Measurements from ENCODE around the gene ZMYND8. TPM values are rescaled to one million over a fixed set of nuclear protein-coding genes. Genes with fewer than 3 reads are reported as not detected.

ZMYND8 gene
- polyA plus RNA-seq, 1 donor from 2014 or later = 16.8 TPM

DNA sequence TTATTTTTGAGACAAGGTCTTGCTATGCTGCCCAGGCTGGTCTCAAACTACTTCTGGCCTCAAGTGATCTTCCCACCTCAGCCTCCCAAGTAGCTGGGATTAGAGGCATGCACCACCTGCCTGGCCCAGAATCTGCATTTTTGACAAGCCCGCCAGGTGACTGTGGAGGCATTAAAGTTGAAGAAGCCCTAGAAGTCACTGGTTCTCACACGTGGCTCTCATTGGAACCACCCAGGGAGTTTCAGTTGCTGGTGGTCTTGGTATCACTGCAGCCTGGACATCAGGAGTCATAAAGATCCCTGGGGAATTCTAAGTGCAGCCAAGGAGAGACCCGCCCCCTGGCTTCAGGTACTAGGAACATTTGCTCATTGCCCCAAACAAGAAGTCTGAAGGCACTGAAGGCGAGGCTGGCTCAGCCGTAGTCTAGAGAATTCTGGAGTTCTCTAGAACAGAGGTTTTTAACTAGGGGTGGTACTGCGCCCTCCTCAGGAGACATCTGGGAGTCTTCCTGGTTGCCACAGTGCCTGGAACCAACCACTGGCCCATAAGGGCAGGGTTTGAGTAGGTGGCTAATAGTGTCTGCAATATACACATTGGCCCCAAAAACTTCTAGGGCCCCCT is 182.8 kb downstream of the ZMYND8 start:
- Histone ChIP-seq H3K36me3 (ENCODE audit: insufficient read depth, low read length) (no peaks in the 10 kb centered on the region), H3K9me2 (ENCODE audit: insufficient read depth, low read length) (no peaks in the 10 kb centered on the region), H2AFZ (ENCODE audit: low read depth, low read length) (no peak overlapping the region), H3F3A (ENCODE audit: insufficient read depth, low read length, poor library complexity, severe bottlenecking) (no peaks in the 10 kb centered on the region), H4K20me1 (ENCODE audit: insufficient read depth) (no peaks in the 10 kb centered on the region), H3K79me2 (replicated peaks; ENCODE audit: insufficient read depth, low read length) (no peaks in the 10 kb centered on the region), H3K27ac (ENCODE audit: low read length) (no peak overlapping the region), H3K27me3 (ENCODE audit: insufficient read depth, low read depth, low read length) (no peaks in the 10 kb centered on the region), H3K9ac (ENCODE audit: low read length) (no peak overlapping the region), H3K4me2 (ENCODE audit: low read length) (no peak overlapping the region), H3K9me3 (ENCODE audit: low read length) (no peaks in the 10 kb centered on the region), H3K4me3 (ENCODE audit: low read length) (no peak overlapping the region)
- TF ChIP-seq EZH2 (IDR thresholded peaks at IDR 0.05; ENCODE audit: borderline replicate concordance, insufficient read depth, low read length, poor library complexity, severe bottlenecking) (no peak), MXI1 (conservative IDR thresholded peaks at IDR 0.05; ENCODE audit: poor library complexity, severe bottlenecking) (no peak), POLR2AphosphoS5 (IDR thresholded peaks at IDR 0.05) (no peak), SMC3 (conservative IDR thresholded peaks at IDR 0.05; ENCODE audit: poor library complexity) (no peak), CTCF (IDR thresholded peaks at IDR 0.05; ENCODE audit: poor library complexity, severe bottlenecking) (no peak), EP300 (conservative IDR thresholded peaks at IDR 0.05; ENCODE audit: poor library complexity, severe bottlenecking) (no peak), REST (IDR thresholded peaks at IDR 0.05; ENCODE audit: borderline replicate concordance) (no peak), TAF1 (IDR thresholded peaks at IDR 0.05; ENCODE audit: low read depth) (no peak), RAD21 (conservative IDR thresholded peaks at IDR 0.05) (no peak)

DNA sequence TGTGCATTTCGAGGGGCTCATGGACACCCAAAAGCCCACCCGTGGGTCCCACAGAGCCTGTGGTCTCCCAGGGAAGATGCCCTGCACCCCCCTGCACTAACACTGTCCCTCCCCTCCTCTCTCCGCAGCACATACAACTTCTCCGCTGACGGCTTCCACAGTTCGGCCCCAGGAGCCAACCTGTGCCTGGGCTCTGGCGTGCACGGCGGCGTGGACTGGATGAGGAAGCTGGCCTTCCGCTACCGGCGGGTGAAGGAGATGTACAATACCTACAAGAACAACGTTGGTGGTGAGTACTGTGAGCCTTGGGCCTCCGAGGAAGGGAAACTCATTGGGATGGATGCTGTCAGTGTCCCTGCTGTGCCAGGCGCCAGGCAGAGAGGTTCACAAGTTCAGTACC is 183.9 kb downstream of the ZMYND8 start:
- Histone ChIP-seq H4K20me1 (ENCODE audit: insufficient read depth) (no peaks in the 10 kb centered on the region), H3K27me3 (ENCODE audit: insufficient read depth, low read depth, low read length) (no peaks in the 10 kb centered on the region), H2AFZ (ENCODE audit: low read depth, low read length) (no peak overlapping the region), H3K36me3 (ENCODE audit: insufficient read depth, low read length) (no peaks in the 10 kb centered on the region), H3F3A (ENCODE audit: insufficient read depth, low read length, poor library complexity, severe bottlenecking) (no peaks in the 10 kb centered on the region), H3K9me2 (ENCODE audit: insufficient read depth, low read length) (no peaks in the 10 kb centered on the region), H3K9ac (ENCODE audit: low read length) (no peak overlapping the region), H3K27ac (ENCODE audit: low read length) (no peak overlapping the region), H3K4me2 (ENCODE audit: low read length) (no peak overlapping the region), H3K4me3 (ENCODE audit: low read length) (no peak overlapping the region), H3K79me2 (replicated peaks; ENCODE audit: insufficient read depth, low read length) (no peaks in the 10 kb centered on the region), H3K9me3 (ENCODE audit: low read length) (no peaks in the 10 kb centered on the region)
- no peak for TF ChIP-seq TAF1 (IDR thresholded peaks at IDR 0.05; ENCODE audit: low read depth)
- TF ChIP-seq RAD21 (conservative IDR thresholded peaks at IDR 0.05) = no peak
- no peak for TF ChIP-seq CTCF (IDR thresholded peaks at IDR 0.05; ENCODE audit: poor library complexity, severe bottlenecking)
- TF ChIP-seq POLR2AphosphoS5 (IDR thresholded peaks at IDR 0.05) = no peak
- TF ChIP-seq SMC3 (conservative IDR thresholded peaks at IDR 0.05; ENCODE audit: poor library complexity) = no peak
- no peak for TF ChIP-seq EZH2 (IDR thresholded peaks at IDR 0.05; ENCODE audit: borderline replicate concordance, insufficient read depth, low read length, poor library complexity, severe bottlenecking)
- no peak for TF ChIP-seq REST (IDR thresholded peaks at IDR 0.05; ENCODE audit: borderline replicate concordance)
- TF ChIP-seq EP300 (conservative IDR thresholded peaks at IDR 0.05; ENCODE audit: poor library complexity, severe bottlenecking) = no peak
- TF ChIP-seq MXI1 (conservative IDR thresholded peaks at IDR 0.05; ENCODE audit: poor library complexity, severe bottlenecking) = no peak
